ENCODE data around the gene EOMES. TPM values are rescaled to one million over a fixed set of nuclear protein-coding genes. Genes with fewer than 3 reads are reported as not detected.

EOMES gene
- total RNA-seq, 4 donors from 2014 or later, result 0.22 to 0.68 (median 0.65) TPM; not detected in 1

GRCh38 chr3:27719314-27720003, 2.7 kb downstream of the EOMES start:
- TF ChIP-seq CTCF (IDR thresholded peaks at IDR 0.05; ENCODE audit: low read depth), result no peak

DNA sequence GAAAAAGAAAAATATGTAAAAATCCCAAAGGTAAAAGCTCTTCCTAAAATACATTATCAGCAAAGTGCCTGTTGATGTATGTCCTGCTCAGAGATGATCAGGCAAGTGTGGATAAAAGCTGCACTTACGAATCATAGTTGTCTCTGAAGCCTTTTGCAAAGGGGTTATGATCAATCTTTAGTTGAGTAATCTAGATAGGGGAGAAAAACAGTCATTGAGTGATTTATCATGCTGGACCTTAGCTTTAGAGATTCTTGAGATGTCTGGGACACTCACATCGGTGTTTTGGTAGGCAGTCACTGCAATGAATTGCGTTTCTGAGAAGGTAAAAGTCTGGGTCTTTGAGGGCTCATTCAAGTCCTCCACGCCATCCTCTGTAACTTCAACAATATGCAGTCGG, 3.7 kb downstream of the EOMES start:
- TF ChIP-seq CTCF (IDR thresholded peaks at IDR 0.05; ENCODE audit: low read depth), result no peak

- no peak for TF ChIP-seq CTCF (IDR thresholded peaks at IDR 0.05; ENCODE audit: low read depth)
Observed at GRCh38 chr3:27717200-27717852, 4.8 kb downstream of the EOMES start.

- no peak for TF ChIP-seq CTCF (IDR thresholded peaks at IDR 0.05; ENCODE audit: low read depth)
Observed at GRCh38 chr3:27716309-27716708, 5.8 kb downstream of the EOMES start.

- no peak for TF ChIP-seq CTCF (IDR thresholded peaks at IDR 0.05; ENCODE audit: low read depth)
Observed at GRCh38 chr3:27715863-27716262, 6.3 kb downstream of the EOMES start.

DNA sequence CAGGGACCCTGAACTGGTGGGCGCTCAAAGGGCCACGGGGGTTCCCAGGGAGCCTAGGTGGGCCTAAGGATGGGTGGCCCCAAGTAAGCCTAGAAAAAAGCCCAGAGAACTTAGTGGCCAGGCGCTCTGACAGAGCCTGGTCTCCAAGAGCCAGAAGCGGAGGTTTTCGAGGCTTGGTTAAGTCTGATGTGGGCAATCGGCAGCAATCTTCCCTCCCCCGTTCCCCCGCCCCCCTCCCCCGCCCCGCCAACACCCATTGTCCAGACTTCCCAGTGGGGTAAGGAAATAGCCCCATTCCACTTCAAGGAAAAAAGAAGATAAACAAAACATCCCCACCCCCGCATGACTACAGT, 6.7 kb downstream of the EOMES start:
- TF ChIP-seq CTCF (IDR thresholded peaks at IDR 0.05; ENCODE audit: low read depth), result no peak

DNA sequence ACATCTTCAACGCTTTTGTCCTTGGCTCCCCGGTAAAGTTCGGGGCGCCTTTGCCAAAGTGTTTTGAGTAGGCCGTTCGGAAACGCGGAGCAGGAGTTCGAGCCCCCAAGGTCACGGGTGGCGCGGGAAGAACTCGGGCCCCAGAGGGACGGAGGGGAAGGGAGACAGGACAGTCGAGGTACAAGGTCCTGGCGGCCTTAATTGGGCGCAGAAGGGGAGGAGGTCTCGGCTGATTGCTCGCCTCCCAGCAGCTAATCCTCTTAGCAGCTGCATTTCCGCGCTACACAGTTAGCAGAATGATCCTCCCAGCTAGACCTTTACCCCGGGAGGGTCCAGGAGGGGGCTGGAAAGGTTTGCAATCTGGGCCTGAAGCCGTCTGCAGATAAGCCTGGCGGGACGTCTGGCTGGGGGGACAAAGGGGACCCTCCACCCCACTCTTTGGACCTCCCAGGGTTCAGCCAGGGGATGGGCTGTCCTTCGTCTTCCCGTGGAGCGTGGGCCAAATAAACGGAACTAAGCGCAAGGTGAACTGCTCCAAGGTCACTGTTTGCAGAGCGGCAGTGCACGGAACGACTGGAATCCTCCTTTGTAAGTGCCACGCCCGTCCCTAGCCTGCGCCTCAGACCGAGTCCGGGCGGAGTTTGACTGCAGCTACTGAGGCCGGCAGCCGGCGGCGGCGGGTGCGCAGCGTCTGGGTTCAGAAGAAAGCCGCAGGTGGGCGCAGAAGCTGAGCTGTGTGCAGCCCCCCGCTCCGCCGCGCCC, 7.2 kb downstream of the EOMES start:
- no peak for TF ChIP-seq CTCF (IDR thresholded peaks at IDR 0.05; ENCODE audit: low read depth)

All from subcutaneous adipose tissue (tissue), 4 donors.